ENCODE data around the gene GAS2L2.

DNA sequence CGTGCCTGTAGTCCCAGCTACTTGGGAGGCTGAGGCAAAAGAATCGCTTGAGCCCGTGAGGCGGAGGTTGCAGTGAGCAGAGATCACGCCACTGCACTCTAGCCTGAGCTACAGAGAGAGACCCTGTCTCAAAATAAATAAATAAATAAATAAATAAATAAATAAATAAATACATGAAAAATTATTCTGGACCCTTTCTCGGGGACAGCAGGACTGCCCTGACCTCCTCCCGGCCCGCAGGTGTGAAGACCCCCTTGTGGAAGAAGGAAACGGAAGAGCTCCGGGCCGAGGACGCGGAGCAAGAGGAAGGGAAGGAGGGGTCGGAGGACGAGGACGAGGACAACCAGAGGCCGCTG, 10.7 kb upstream of the GAS2L2 start:
- TF ChIP-seq, protein P1, sequence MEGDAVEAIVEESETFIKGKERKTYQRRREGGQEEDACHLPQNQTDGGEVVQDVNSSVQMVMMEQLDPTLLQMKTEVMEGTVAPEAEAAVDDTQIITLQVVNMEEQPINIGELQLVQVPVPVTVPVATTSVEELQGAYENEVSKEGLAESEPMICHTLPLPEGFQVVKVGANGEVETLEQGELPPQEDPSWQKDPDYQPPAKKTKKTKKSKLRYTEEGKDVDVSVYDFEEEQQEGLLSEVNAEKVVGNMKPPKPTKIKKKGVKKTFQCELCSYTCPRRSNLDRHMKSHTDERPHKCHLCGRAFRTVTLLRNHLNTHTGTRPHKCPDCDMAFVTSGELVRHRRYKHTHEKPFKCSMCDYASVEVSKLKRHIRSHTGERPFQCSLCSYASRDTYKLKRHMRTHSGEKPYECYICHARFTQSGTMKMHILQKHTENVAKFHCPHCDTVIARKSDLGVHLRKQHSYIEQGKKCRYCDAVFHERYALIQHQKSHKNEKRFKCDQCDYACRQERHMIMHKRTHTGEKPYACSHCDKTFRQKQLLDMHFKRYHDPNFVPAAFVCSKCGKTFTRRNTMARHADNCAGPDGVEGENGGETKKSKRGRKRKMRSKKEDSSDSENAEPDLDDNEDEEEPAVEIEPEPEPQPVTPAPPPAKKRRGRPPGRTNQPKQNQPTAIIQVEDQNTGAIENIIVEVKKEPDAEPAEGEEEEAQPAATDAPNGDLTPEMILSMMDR (conservative IDR thresholded peaks at IDR 0.05; ENCODE audit: low read depth in 2 of 2): no peak
- TF ChIP-seq POLR2AphosphoS5 (IDR thresholded peaks at IDR 0.05; ENCODE audit: low read depth) (no peak), EZH2 (IDR thresholded peaks at IDR 0.05; ENCODE audit: low read depth, unreplicated experiment) (no peak), CREB1 (CRISPR knock-in tag; IDR thresholded peaks at IDR 0.05; ENCODE audit: low read depth) (no peak), STAT1 (IDR thresholded peaks at IDR 0.05; ENCODE audit: unreplicated experiment) (no peak), EZH2phosphoT487 (IDR thresholded peaks at IDR 0.05; ENCODE audit: unreplicated experiment) (no peak), ZNF114 (CRISPR knock-in tag; IDR thresholded peaks at IDR 0.05) (no peak), JUNB (IDR thresholded peaks at IDR 0.05; ENCODE audit: unreplicated experiment) (no peak)

Measured in GM23338 (cell line).